Esophagus squamous epithelium (tissue), 4 donors: ENCODE results near the gene TNRC6A.

Source experiments
- POLR2A ChIP-seq, 4 donors: fragments of 450-650 bp; IDR thresholded peaks; one replicate each; pipeline ENCODE4 v1.6.1; 2017; ENCODE audit warnings: antibody characterized with exemption in 4 of 4, mild to moderate bottlenecking in 4 of 4, moderate library complexity in 3 of 4
- TF ChIP-seq, protein P1 (sequence below), 6 experiments: fragments of 450-650 bp in 4 of 6; fragments of 200-600 bp in 2 of 6; sonication (generic) in 2 of 6; IDR thresholded peaks; one replicate each; pipeline ENCODE4 v1.5.1; 2016 to 2019; ENCODE audit warnings: antibody characterized with exemption in 6 of 6, mild to moderate bottlenecking in 4 of 6, moderate library complexity in 4 of 6

DNA sequence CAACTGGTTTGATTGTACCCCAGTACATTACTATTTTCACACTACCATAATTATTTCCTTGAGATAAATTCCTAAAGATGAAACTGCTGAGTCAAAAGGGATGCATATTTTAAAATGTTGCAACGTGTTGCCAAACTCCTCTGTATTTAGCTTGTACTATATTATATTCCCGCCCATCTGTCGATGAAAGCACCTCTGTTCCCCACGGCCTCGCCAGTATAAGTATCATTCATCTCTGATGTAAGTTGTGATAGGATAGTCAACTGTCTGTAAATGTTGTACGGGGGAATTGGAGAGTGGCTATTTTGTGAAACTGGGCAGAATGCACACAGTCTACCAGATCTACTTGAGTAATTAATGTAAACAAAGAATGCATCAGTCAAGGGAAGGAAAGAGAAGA is 47.7 kb upstream of the TNRC6A start:
- TF ChIP-seq, protein P1, sequence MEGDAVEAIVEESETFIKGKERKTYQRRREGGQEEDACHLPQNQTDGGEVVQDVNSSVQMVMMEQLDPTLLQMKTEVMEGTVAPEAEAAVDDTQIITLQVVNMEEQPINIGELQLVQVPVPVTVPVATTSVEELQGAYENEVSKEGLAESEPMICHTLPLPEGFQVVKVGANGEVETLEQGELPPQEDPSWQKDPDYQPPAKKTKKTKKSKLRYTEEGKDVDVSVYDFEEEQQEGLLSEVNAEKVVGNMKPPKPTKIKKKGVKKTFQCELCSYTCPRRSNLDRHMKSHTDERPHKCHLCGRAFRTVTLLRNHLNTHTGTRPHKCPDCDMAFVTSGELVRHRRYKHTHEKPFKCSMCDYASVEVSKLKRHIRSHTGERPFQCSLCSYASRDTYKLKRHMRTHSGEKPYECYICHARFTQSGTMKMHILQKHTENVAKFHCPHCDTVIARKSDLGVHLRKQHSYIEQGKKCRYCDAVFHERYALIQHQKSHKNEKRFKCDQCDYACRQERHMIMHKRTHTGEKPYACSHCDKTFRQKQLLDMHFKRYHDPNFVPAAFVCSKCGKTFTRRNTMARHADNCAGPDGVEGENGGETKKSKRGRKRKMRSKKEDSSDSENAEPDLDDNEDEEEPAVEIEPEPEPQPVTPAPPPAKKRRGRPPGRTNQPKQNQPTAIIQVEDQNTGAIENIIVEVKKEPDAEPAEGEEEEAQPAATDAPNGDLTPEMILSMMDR (IDR thresholded peaks at IDR 0.05): no peak
- no peak for TF ChIP-seq POLR2A (IDR thresholded peaks at IDR 0.05)
